ENCODE measurements around the gene GOLGA8J. TPM values are rescaled to one million over a fixed set of nuclear protein-coding genes. Genes with fewer than 3 reads are reported as not detected.

GOLGA8J gene
- total and polyA plus RNA-seq, 2 donors (not counting 1 experiment from before 2014, with no cell fraction given) = not detected

DNA sequence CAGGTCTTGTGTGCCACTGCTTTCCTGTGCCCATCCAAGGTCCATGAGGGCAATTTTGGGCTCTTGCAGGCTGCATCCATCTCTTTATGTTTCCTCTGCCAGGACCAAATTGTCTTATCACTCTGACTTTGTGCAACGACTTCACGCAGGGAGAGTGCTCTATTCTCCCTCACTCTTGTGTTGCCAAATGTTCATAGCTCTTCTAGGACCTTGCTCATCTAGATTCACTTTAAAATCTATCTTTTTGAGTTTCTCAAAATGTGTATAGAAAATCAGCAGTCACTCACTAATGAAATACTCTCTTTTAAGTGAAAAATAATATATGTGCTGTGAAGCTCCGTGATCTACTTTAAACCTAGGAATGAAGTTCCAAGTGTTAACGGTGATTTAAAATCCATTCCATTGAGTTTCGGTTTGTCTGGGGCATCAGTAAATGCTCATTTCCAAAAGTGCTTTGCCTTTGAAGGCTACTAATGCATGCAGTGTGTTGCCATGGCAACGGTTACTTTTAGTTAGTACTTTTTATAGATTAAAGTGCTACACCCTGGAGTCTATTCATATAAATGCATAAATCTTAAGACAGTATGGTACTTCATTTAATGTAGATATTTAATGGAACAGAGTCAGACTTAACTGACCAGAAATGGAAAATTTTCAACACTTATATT is 46.6 kb upstream of the GOLGA8J start:
- TF ChIP-seq CTCF (conservative IDR thresholded peaks at IDR 0.05 in 1 of 2, IDR thresholded peaks at IDR 0.05 in 1 of 2; ENCODE audit: low read depth in 1 of 2, low read length in 2 of 2) (no peak), EZH2 (IDR thresholded peaks at IDR 0.05; ENCODE audit: low read length, missing control alignments) (no peak)
- DNase-seq (ENCODE audit: low read depth in 2 of 2) = peak in 1 of 2 donors; percentile 24
- no peaks in the 10 kb centered on the region for H3K79me2 ChIP-seq (ENCODE audit: control insufficient read depth, insufficient read depth, low read length)
- H3K4me1 ChIP-seq (ENCODE audit: control insufficient read depth, extremely low read depth, insufficient read depth, low read length) = no peaks in the 10 kb centered on the region
- H3K9me3 ChIP-seq (ENCODE audit: control insufficient read depth, insufficient read depth, low read depth, low read length) = no peaks in the 10 kb centered on the region
- H4K20me1 ChIP-seq (ENCODE audit: control insufficient read depth, extremely low read depth, insufficient read depth, low read length) = no peaks in the 10 kb centered on the region
- H3K36me3 ChIP-seq (ENCODE audit: control insufficient read depth, insufficient read depth, low read length) = no peaks in the 10 kb centered on the region
- H3K4me2 ChIP-seq (ENCODE audit: extremely low read depth, insufficient read depth, low read length) = no peak overlapping the region
- no peak overlapping the region for H3K27ac ChIP-seq (ENCODE audit: insufficient read depth, low read length)
- H3K27me3 ChIP-seq (ENCODE audit: control insufficient read depth, insufficient read depth, low read length) = no peaks in the 10 kb centered on the region
- H3K9ac ChIP-seq (ENCODE audit: insufficient read depth, low read length) = no peak overlapping the region
- no peak overlapping the region for H2AFZ ChIP-seq (ENCODE audit: low read length)
- H3K4me3 ChIP-seq (replicated peaks in 1 of 4; ENCODE audit: control extremely low read depth in 1 of 4, insufficient read depth in 1 of 4, low read depth in 3 of 4, low read length in 4 of 4) = no peak overlapping the region

- no peak overlapping the region for H3K27ac ChIP-seq (ENCODE audit: insufficient read depth, low read length)
- H3K9me3 ChIP-seq (ENCODE audit: control insufficient read depth, insufficient read depth, low read depth, low read length) = no peaks in the 10 kb centered on the region
- H2AFZ ChIP-seq (ENCODE audit: low read length) = no peak overlapping the region
- no peak overlapping the region for H3K9ac ChIP-seq (ENCODE audit: insufficient read depth, low read length)
- DNase-seq (ENCODE audit: low read depth in 2 of 2) = no peak
- no peak overlapping the region for H3K4me3 ChIP-seq (replicated peaks in 1 of 4; ENCODE audit: control extremely low read depth in 1 of 4, insufficient read depth in 1 of 4, low read depth in 3 of 4, low read length in 4 of 4)
- TF ChIP-seq CTCF (conservative IDR thresholded peaks at IDR 0.05 in 1 of 2, IDR thresholded peaks at IDR 0.05 in 1 of 2; ENCODE audit: low read depth in 1 of 2, low read length in 2 of 2) = no peak
- no peak for TF ChIP-seq EZH2 (IDR thresholded peaks at IDR 0.05; ENCODE audit: low read length, missing control alignments)
- no peak overlapping the region for H3K4me2 ChIP-seq (ENCODE audit: extremely low read depth, insufficient read depth, low read length)
- no peaks in the 10 kb centered on the region for H3K79me2 ChIP-seq (ENCODE audit: control insufficient read depth, insufficient read depth, low read length)
- H3K27me3 ChIP-seq (ENCODE audit: control insufficient read depth, insufficient read depth, low read length) = no peaks in the 10 kb centered on the region
- H4K20me1 ChIP-seq (ENCODE audit: control insufficient read depth, extremely low read depth, insufficient read depth, low read length) = no peaks in the 10 kb centered on the region
- no peaks in the 10 kb centered on the region for H3K4me1 ChIP-seq (ENCODE audit: control insufficient read depth, extremely low read depth, insufficient read depth, low read length)
- no peaks in the 10 kb centered on the region for H3K36me3 ChIP-seq (ENCODE audit: control insufficient read depth, insufficient read depth, low read length)
These were observed 43.9 kb upstream of the GOLGA8J start for GRCh38 chr15:30038667-30039523.

DNA sequence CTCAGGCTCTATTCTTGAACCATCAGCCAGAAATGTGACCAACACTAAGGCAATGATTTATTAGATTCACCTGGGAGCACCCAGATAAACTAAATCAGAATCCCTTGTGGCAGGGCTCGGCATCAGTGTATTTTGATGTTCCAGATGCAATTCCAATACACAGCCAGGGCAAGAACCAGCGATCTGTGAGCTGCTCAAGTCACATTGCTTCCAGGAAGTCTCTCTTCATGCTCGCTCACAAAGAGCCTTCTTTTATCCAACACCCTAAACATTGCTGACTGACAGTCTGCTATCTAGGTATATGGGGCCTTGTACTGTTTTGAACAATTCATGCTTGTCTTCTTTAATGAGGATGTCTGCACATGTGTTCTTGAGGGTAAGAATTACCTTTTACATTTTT is 40.9 kb upstream of the GOLGA8J start:
- no peak overlapping the region for H3K9ac ChIP-seq (ENCODE audit: insufficient read depth, low read length)
- H3K9me3 ChIP-seq (ENCODE audit: control insufficient read depth, insufficient read depth, low read depth, low read length) = no peaks in the 10 kb centered on the region
- no peaks in the 10 kb centered on the region for H4K20me1 ChIP-seq (ENCODE audit: control insufficient read depth, extremely low read depth, insufficient read depth, low read length)
- TF ChIP-seq EZH2 (IDR thresholded peaks at IDR 0.05; ENCODE audit: low read length, missing control alignments) = no peak
- TF ChIP-seq CTCF (conservative IDR thresholded peaks at IDR 0.05 in 1 of 2, IDR thresholded peaks at IDR 0.05 in 1 of 2; ENCODE audit: low read depth in 1 of 2, low read length in 2 of 2) = no peak
- H3K27ac ChIP-seq (ENCODE audit: insufficient read depth, low read length) = no peak overlapping the region
- DNase-seq (ENCODE audit: low read depth in 2 of 2) = no peak
- no peaks in the 10 kb centered on the region for H3K4me1 ChIP-seq (ENCODE audit: control insufficient read depth, extremely low read depth, insufficient read depth, low read length)
- H3K27me3 ChIP-seq (ENCODE audit: control insufficient read depth, insufficient read depth, low read length) = no peaks in the 10 kb centered on the region
- no peaks in the 10 kb centered on the region for H3K36me3 ChIP-seq (ENCODE audit: control insufficient read depth, insufficient read depth, low read length)
- H3K79me2 ChIP-seq (ENCODE audit: control insufficient read depth, insufficient read depth, low read length) = no peaks in the 10 kb centered on the region
- no peak overlapping the region for H3K4me2 ChIP-seq (ENCODE audit: extremely low read depth, insufficient read depth, low read length)
- H3K4me3 ChIP-seq (replicated peaks in 1 of 4; ENCODE audit: control extremely low read depth in 1 of 4, insufficient read depth in 1 of 4, low read depth in 3 of 4, low read length in 4 of 4) = no peak overlapping the region
- H2AFZ ChIP-seq (ENCODE audit: low read length) = no peak overlapping the region

Measured in fibroblast of lung (primary cell).